ENCODE results near the gene TNP2. TPM values are rescaled to one million over a fixed set of nuclear protein-coding genes. Genes with fewer than 3 reads are reported as not detected.

Gene TNP2
- not detected for total RNA-seq
- not detected for polyA plus RNA-seq
- long read RNA-seq, donor 1, result 0 reads
- long read RNA-seq, donor 2, result 0 reads
- long read RNA-seq, donor 3, partial matches to known transcripts, result 0 of 1 reads
- long read RNA-seq, donor 3, other reads (novel, unspliced or antisense), result 0 of 1 reads
- long read RNA-seq, donor 4, result 0 reads
- long read RNA-seq, donor 5, result 0 reads
- long read RNA-seq, donor 6, result 0 reads
- long read RNA-seq, donor 7, result 0 reads
- long read RNA-seq, donor 8, result 0 reads
- long read RNA-seq, donor 9, result 0 reads
- long read RNA-seq, donor 10, partial matches to known transcripts, result 0 of 1 reads
- long read RNA-seq, donor 10, other reads (novel, unspliced or antisense), result 0 of 1 reads

DNA sequence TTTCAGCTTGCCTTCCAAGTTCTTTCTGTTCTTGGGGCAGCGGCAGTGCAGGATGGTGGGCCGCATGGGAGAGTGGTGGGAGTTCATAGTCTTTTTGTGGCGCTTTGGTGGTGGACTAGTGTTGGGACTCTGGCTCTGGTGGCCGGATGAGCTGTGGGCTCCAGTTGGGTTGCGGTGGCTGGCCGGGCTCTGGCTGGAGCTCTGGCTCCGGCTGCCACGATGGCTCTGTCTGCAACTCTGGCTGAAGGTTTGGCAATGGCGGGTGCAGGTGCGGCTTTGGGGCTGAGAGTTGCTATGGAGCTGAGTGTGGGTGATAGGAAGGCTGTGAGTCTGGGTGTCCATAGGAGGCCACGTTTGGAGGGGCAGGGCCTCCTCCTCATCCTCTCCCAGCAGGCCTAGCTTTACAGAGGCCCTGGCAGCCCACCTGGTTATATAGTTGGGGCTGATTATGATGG is at the start of gene TNP2:
Gene TNP2, minus strand, starts transcription at position 405 of the 455 bp plus-strand sequence. Its CDS starts 63 bp downstream, at position 342.
- no peaks in the 10 kb centered on the region for H3K27me3 ChIP-seq
- TF ChIP-seq POLR2A (IDR thresholded peaks at IDR 0.05), result no peak
- TF ChIP-seq, protein P1, sequence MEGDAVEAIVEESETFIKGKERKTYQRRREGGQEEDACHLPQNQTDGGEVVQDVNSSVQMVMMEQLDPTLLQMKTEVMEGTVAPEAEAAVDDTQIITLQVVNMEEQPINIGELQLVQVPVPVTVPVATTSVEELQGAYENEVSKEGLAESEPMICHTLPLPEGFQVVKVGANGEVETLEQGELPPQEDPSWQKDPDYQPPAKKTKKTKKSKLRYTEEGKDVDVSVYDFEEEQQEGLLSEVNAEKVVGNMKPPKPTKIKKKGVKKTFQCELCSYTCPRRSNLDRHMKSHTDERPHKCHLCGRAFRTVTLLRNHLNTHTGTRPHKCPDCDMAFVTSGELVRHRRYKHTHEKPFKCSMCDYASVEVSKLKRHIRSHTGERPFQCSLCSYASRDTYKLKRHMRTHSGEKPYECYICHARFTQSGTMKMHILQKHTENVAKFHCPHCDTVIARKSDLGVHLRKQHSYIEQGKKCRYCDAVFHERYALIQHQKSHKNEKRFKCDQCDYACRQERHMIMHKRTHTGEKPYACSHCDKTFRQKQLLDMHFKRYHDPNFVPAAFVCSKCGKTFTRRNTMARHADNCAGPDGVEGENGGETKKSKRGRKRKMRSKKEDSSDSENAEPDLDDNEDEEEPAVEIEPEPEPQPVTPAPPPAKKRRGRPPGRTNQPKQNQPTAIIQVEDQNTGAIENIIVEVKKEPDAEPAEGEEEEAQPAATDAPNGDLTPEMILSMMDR (IDR thresholded peaks at IDR 0.05), result no peak
- intact Hi-C loops (cut with DNase I), result no loop called here
- no peaks in the 10 kb centered on the region for H3K4me1 ChIP-seq (replicated peaks in 1 of 2)
- DNase-seq, result no peak
- H3K4me3 ChIP-seq, result no peak within 1 kb of the TSS
- no peak within 1 kb of the TSS for H3K27ac ChIP-seq
- WGBS, 4 donors, result 92 to 99% (median 98%) methylated on average over 6 to 11 of the region's 11 CpGs
- H3K9me3 ChIP-seq (replicated peaks in 1 of 3), result no peaks in the 10 kb centered on the region
- no peaks in the 10 kb centered on the region for H3K36me3 ChIP-seq (replicated peaks in 1 of 2)

DNA sequence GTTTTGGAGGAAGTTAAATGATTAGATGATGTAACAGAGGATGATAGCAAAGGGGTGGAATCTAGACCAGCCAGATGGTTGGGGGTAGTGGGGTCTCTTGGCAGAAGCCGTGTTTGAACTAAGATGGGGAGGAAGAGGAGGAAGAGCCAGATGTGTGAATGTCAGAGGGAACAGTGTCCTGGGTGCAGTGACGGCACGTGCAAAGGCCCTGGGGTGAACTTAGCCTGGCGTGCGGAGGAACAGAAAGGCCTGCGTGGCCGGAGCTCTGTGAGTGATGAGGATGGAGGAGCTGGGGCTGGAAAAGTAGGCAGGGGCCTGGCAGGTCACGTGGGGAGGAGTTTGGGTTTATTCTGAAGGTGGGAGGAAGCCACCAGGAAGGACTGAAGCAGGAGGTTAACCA is 49.7 kb upstream of the TNP2 start:
- 78 to 91% (median 88%) methylated on average over 8 of the region's 8 CpGs for WGBS, 4 donors
- no peak for DNase-seq

DNA sequence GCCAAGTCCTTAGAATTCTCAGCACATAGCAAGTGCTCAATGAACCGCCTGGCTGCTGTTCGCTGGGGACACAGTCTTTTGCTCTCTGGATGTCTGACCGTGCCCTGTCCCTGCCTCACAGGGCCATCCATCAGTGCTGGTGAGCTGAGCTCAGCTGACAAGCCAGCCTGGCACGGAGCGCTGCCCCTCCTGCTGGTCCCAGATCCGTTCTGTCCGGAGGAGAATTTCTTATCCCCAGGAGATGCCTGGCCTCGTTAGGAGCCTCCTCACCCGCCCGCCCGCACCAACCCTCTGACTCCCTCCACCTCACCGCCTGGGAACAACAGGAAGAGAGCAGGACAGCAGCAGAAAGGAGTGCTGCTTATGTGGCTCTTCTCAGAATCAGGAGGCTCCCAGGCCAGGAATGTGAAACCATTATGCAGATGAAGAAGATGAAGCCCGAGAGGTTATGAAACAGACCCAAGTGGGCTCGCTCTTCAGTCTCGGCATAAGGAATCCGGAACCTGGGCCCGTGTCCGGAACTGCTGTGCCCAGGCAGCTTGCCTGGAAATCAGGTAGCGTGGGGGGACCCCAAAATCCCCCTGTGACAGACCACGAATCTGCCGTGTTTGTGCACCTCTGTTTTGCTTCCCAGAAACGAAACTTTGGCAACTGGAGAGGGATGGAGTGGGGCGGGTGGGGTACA is 47.3 kb upstream of the TNP2 start:
- no peaks in the 10 kb centered on the region for H3K36me3 ChIP-seq (replicated peaks in 1 of 2)
- DNase-seq, result no peak
- peaks cover 0 to 3% of the 10 kb centered on the region in 2 donors for H3K4me1 ChIP-seq (replicated peaks in 1 of 2)
- no peaks in the 10 kb centered on the region for H3K27me3 ChIP-seq
- TF ChIP-seq, protein P1 (IDR thresholded peaks at IDR 0.05), result no peak
- TF ChIP-seq POLR2A (IDR thresholded peaks at IDR 0.05), result no peak
- no peak overlapping the region for H3K27ac ChIP-seq
- 72 to 89% (median 80%) methylated on average over 13 to 23 of the region's 23 CpGs for WGBS, 4 donors
- intact Hi-C loops (cut with DNase I), result no loop called here
- no peaks in the 10 kb centered on the region for H3K9me3 ChIP-seq (replicated peaks in 1 of 3)
- H3K4me3 ChIP-seq, result no peak overlapping the region

More for the DNA sequence above, 49.7 kb upstream of the TNP2 start:
- Histone ChIP-seq H3K27ac (no peak overlapping the region), H3K27me3 (no peaks in the 10 kb centered on the region), H3K4me3 (no peak overlapping the region), H3K4me1 (replicated peaks in 1 of 2) (no peaks in the 10 kb centered on the region), H3K36me3 (replicated peaks in 1 of 2) (no peaks in the 10 kb centered on the region), H3K9me3 (replicated peaks in 1 of 3) (no peaks in the 10 kb centered on the region)
- intact Hi-C loops (cut with DNase I), result no loop called here
- TF ChIP-seq, protein P1 (IDR thresholded peaks at IDR 0.05), result no peak
- no peak for TF ChIP-seq POLR2A (IDR thresholded peaks at IDR 0.05)

DNA sequence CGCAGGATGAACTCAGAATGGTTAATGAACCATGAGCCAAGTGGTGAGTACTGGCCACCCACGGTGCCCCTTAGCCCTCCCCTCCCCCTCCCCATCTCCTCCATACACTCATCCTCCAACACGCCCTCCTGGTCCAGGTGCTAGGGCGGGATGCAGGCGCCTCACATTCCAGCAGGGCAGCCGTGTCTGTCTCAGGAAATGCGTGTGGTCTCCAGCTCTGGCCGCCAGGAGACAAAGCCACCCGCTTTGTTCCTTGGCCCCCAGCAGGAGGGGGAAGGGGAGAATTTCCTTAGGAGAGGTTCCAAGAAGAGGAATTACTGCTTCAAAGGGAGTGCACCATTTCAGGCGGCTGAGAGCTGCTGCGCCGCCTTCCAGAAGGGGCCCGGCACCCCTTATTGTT is 46.4 kb upstream of the TNP2 start:
- Histone ChIP-seq H3K4me3 (no peak overlapping the region), H3K36me3 (replicated peaks in 1 of 2) (no peaks in the 10 kb centered on the region), H3K9me3 (replicated peaks in 1 of 3) (no peaks in the 10 kb centered on the region), H3K27me3 (no peaks in the 10 kb centered on the region), H3K27ac (peak overlapping the region in 1 of 5 donors; percentile 10), H3K4me1 (replicated peaks in 1 of 2) (peaks cover 0 to 6% of the 10 kb centered on the region in 2 donors)
- TF ChIP-seq, protein P1 (IDR thresholded peaks at IDR 0.05), result no peak
- no peak for TF ChIP-seq POLR2A (IDR thresholded peaks at IDR 0.05)
- 56 to 69% (median 65%) methylated on average over 9 to 13 of the region's 13 CpGs for WGBS, 4 donors
- intact Hi-C loops (cut with DNase I), result no loop called here
- DNase-seq, result no peak
